ENCODE data around the gene PITX3.
"Not testable (repeated sequence)": the region's sequence is repeated elsewhere in the genome, so short reads cannot be mapped to it uniquely, and the experiment has no call there.

PITX3 gene

DNA sequence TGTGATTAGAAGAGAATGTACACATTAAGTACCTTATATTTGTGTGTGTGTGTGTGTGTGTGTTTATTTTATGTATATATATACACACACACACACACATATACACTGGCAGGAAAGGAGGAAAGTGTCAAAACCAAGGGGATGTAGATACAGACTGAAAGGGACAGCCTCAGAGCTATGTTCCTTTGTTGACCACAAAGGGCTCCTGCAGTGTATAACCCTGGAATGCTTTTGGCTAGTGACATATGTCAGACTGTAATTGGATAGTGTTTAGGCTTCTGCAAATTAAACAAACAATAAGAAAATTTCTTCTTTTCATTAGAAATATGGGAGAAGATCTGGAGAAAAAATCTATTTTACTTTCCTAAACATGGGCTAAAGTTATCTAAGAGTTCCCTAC is 19.9 kb upstream of the PITX3 start:
- no peak overlapping the region for H3K4me3 ChIP-seq (ENCODE audit: low read depth, low read length)

DNA sequence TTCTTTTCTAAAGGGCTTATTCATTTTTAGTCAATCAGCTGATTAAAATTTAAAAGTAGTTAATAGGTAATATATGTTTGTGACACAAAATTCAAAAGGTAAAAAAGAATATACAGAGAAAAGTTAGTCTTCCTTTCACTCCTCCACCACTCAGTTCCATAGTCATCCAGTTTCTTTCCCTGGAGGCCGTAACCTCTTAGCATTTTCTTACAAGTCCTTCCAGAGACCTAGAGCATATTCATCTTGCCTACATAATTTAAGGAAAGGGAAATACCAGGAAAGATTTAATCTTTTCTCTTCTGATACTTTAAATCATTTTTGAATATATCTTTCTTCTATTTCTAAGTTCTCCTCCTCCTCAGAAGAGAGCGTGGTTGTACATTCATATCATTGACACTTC is 14.1 kb upstream of the PITX3 start:
- no peak overlapping the region for H3K4me3 ChIP-seq (ENCODE audit: low read depth, low read length)

- no peak overlapping the region for H3K4me3 ChIP-seq (ENCODE audit: low read depth, low read length)
Observed at GRCh38 chr10:102254426-102254825, 13.1 kb upstream of the PITX3 start.

DNA sequence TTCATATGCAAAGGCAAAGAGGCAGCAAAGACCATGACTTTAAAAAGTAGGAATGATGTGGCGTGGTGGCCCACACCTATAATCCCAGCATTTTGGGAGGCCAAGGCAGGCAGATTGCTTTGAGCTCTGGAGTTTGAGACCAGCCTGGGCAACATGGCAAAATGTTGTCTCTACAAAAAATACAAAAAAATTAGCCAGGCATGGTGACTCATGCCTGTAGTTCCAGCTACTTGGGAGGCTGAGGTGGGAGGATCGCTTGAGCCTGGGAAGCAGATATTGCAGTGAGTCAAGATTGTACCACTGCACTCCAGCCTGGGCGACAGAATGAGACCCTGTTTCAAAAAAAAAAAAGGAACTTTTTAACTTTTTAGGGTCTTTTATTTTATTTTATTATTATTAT is 11.2 kb upstream of the PITX3 start:
- not testable (repeated sequence) for H3K4me3 ChIP-seq (ENCODE audit: low read depth, low read length)

- no peak overlapping the region for H3K4me3 ChIP-seq (ENCODE audit: low read depth, low read length)
Observed at GRCh38 chr10:102247734-102248133, 6.4 kb upstream of the PITX3 start.

- H3K4me3 ChIP-seq (ENCODE audit: low read depth, low read length): peak overlapping the region; percentile 91
Observed at GRCh38 chr10:102246261-102246660, 4.9 kb upstream of the PITX3 start.

DNA sequence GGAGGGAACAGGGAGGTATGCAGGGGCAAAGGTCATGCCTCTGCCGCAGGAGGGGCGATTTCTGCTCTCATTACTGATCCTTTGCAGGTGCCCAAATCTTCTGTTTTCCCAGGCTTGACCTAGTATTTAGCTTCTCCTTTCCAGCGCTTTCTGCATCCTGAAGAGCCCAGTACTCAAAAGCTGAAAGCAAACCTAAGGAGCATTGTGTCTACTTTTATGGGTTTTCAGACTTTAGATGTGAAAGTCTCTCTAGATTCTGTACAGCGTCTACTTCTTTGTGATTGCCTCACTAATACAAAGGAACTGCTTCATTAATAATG is 4.6 kb upstream of the PITX3 start:
- peak overlapping the region; percentile 91 for H3K4me3 ChIP-seq (ENCODE audit: low read depth, low read length)

DNA sequence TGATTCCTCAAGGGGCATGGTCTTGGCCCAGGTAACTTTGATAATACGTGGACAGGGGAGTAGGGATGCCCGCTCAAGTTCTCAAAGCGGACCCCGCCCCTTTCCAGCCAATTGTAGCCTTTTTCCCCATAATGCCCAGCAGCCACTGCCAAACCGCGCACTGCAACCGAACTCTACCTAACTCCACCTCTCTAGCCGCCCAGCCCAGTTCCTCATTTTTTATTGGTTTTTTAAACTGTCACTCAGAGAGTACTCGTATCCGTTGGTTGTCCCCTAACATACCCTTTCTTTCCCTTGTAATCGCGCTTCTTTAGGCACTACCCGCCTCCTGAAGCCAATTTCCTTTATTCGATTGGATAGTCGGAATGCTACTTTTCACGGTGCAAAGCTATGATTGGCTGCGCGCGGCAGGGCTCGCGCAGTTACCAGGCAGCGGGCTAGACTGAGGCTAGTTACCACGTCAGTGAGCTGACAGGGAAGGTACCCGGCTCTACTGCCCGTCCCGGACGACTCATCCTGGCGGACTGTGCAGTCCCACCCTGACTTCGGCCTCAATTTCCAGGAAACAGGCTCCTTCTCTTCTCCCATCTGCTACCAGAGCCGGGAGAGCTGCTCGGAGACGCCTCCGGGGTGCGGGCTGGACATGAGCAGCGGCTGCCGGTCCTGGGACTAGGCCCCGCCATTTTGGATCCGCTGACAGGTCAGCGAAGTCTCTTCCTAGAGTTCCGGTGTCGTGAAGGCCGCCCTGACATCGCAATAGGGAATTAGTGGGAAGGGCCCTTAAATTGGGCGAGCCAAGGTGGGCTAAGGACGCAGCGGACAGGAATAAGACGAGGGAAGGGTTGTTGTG is 4.0 kb upstream of the PITX3 start, which contains the start of gene GBF1:
Gene GBF1, plus strand, starts transcription at position 451 of the 850 bp plus-strand sequence. CDS start 13,407 bp downstream, outside the sequence.
- H3K4me3 ChIP-seq (ENCODE audit: low read depth, low read length): peak within 1 kb of the TSS; percentile 91

DNA sequence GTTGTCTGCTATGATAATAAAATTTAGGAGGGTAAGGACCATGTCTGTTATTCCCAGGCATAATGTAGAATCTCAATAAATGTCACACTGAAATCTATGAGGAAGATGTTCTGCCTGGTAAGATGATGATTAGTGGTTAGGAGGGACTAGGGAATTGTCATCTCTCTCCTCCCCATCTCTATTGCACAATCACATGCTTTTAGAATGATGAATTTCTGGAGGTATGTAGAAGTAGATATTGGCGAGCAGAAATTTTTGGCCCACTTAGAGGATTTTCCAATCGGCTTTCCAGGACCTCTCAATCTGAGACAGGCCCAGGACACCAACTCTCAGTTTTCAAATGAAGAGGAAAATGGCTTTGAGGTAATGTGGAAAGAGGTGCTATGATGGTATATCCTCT is 2.0 kb upstream of the PITX3 start:
- no peak overlapping the region for H3K4me3 ChIP-seq (ENCODE audit: low read depth, low read length)

DNA sequence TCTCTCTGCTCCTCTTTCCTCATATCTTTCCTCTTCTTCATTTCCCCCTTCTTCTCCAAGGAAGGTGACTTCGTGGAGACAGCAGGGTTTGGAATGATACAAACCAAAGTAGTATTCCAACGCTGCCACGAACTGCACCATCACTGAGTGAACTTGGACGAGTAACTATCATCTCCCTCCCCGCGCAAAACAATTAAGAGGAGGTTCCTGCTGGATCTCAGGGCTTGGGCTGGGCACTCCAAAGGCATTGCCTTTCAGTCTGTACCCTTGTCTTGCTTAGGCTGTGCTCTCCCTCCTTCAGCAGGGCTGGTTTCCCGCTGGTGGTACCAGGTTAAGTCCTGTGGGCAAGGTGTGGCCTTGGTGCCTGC is 790 bp upstream of the PITX3 start:
- H3K4me3 ChIP-seq (ENCODE audit: low read depth, low read length): peak overlapping the region; percentile 57

DNA sequence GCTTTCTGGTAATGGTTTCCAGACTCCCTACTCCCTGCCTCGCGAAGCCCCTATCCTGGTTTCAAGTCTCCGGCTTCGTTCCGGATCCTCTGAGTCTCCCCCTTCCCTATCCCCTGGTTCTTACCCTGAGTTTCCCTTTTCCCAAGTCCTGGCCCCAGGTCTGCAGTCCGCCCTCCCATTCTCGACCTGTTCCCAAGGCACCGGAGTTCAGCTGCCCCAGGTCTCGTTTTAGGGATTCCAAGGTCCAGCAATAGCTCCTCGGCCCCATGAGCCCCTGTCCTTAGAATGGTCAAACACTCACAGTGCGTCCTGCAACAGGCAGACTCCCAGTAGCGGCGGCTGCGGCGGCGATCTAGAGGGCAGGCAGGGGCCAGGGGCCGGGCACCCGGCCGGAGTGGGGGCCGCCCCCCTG is 274 bp downstream of the PITX3 start:
- H3K4me3 ChIP-seq (ENCODE audit: low read depth, low read length): peak overlapping the region; percentile 31

GRCh38 chr10:102240467-102241031 is 763 bp downstream of the PITX3 start:
- peak overlapping the region; percentile 31 for H3K4me3 ChIP-seq (ENCODE audit: low read depth, low read length)

DNA sequence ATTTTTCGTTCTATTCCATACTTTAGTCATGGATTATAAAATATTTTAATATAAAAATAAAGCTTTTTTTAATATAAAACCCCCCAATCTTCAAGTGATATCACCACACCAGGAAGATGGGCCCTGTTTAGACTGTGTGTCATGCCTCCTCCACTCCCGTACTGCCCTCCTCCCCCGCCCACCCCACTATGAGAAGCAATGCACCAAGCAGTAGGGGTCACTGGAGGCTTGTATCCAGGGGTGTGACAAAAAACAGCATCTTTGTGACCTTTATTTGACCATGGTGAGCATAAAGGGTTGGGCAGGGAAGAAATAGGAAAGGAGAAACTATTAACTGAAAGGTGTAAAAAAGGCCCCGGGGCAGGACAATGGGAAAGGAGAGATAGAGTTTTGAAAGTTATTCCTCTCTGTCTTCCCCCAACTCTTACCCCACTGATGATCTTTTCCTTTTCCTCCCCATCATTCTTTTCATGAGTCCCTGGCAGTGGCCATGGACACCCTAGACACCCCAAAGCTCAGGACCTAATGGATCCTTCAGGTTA is 3.5 kb downstream of the PITX3 start:
- no peak overlapping the region for H3K4me3 ChIP-seq (ENCODE audit: low read depth, low read length)

GRCh38 chr10:102236006-102236405 is 5.3 kb downstream of the PITX3 start:
- H3K4me3 ChIP-seq (ENCODE audit: low read depth, low read length): no peak overlapping the region

GRCh38 chr10:102235598-102235920 is 5.8 kb downstream of the PITX3 start:
- H3K4me3 ChIP-seq (ENCODE audit: low read depth, low read length): no peak overlapping the region

- H3K4me3 ChIP-seq (ENCODE audit: low read depth, low read length): no peak overlapping the region
Observed at GRCh38 chr10:102234888-102235597, 6.3 kb downstream of the PITX3 start.

GRCh38 chr10:102233997-102234396 is 7.3 kb downstream of the PITX3 start:
- no peak overlapping the region for H3K4me3 ChIP-seq (ENCODE audit: low read depth, low read length)

- peak overlapping the region; percentile 30 for H3K4me3 ChIP-seq (ENCODE audit: low read depth, low read length)
Observed at GRCh38 chr10:102231357-102232318, 9.7 kb downstream of the PITX3 start.

GRCh38 chr10:102230861-102231356 is 10.4 kb downstream of the PITX3 start:
- peak overlapping the region; percentile 30 for H3K4me3 ChIP-seq (ENCODE audit: low read depth, low read length)

- H3K4me3 ChIP-seq (ENCODE audit: low read depth, low read length): peak overlapping the region; percentile 30
Observed at GRCh38 chr10:102230264-102230860, 10.9 kb downstream of the PITX3 start.

Data from iPS-11a (cell line).